Measurements from ENCODE around the gene TUBB6.

TUBB6 gene

GRCh38 chr18:12281861-12282260 lies 26.2 kb upstream of the TUBB6 start:
- no peak for TF ChIP-seq MYC (IDR thresholded peaks at IDR 0.05; ENCODE audit: low read depth, low read length)
- no peak for TF ChIP-seq POLR2A (IDR thresholded peaks at IDR 0.05; ENCODE audit: extremely low read depth, insufficient read length)
- TF ChIP-seq MAX (IDR thresholded peaks at IDR 0.05; ENCODE audit: low read depth, low read length), result no peak
- TF ChIP-seq CTCF (IDR thresholded peaks at IDR 0.05; ENCODE audit: low read depth, low read length), result no peak
- DNase-seq (ENCODE audit: low read depth), result no peak
- H3K4me3 ChIP-seq (ENCODE audit: low read depth, low read length), result no peak overlapping the region

- no peak for DNase-seq (ENCODE audit: low read depth)
- TF ChIP-seq MAX (IDR thresholded peaks at IDR 0.05; ENCODE audit: low read depth, low read length) (no peak), MYC (IDR thresholded peaks at IDR 0.05; ENCODE audit: low read depth, low read length) (no peak), POLR2A (IDR thresholded peaks at IDR 0.05; ENCODE audit: extremely low read depth, insufficient read length) (no peak), CTCF (IDR thresholded peaks at IDR 0.05; ENCODE audit: low read depth, low read length) (no peak)
- no peak overlapping the region for H3K4me3 ChIP-seq (ENCODE audit: low read depth, low read length)
Measured at GRCh38 chr18:12282442-12283039, 25.5 kb upstream of the TUBB6 start.

DNA sequence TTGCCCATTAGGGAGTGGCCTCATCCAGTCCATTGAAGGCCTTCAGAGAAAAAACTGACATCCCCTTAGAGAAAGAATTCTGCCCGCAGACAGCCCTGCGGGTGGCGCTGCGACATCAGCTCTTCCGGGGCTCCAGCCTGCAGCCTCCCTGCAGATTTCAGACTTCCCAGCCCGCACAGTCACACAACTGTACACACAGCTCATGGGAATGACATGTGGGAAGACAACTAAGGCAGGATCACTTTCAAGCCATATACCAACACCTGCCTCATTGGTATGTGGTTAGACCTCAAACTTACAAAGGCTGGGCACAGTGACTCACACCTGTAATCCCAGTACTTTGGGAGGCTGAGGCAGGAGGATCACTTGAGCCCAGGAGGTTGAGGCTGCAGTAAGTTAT lies 24.8 kb upstream of the TUBB6 start:
- TF ChIP-seq MAX (IDR thresholded peaks at IDR 0.05; ENCODE audit: low read depth, low read length) (no peak), CTCF (IDR thresholded peaks at IDR 0.05; ENCODE audit: low read depth, low read length) (peak; percentile 28), POLR2A (IDR thresholded peaks at IDR 0.05; ENCODE audit: extremely low read depth, insufficient read length) (no peak), MYC (IDR thresholded peaks at IDR 0.05; ENCODE audit: low read depth, low read length) (no peak)
- DNase-seq (ENCODE audit: low read depth), result peak; percentile 18

GRCh38 chr18:12283666-12284065 lies 24.4 kb upstream of the TUBB6 start:
- no peak for TF ChIP-seq MAX (IDR thresholded peaks at IDR 0.05; ENCODE audit: low read depth, low read length)
- no peak for TF ChIP-seq CTCF (IDR thresholded peaks at IDR 0.05; ENCODE audit: low read depth, low read length)
- no peak for TF ChIP-seq POLR2A (IDR thresholded peaks at IDR 0.05; ENCODE audit: extremely low read depth, insufficient read length)
- TF ChIP-seq MYC (IDR thresholded peaks at IDR 0.05; ENCODE audit: low read depth, low read length), result no peak
- DNase-seq (ENCODE audit: low read depth), result no peak
- no peak overlapping the region for H3K4me3 ChIP-seq (ENCODE audit: low read depth, low read length)

More for the DNA sequence above, 24.8 kb upstream of the TUBB6 start:
- no peak overlapping the region for H3K4me3 ChIP-seq (ENCODE audit: low read depth, low read length)

DNA sequence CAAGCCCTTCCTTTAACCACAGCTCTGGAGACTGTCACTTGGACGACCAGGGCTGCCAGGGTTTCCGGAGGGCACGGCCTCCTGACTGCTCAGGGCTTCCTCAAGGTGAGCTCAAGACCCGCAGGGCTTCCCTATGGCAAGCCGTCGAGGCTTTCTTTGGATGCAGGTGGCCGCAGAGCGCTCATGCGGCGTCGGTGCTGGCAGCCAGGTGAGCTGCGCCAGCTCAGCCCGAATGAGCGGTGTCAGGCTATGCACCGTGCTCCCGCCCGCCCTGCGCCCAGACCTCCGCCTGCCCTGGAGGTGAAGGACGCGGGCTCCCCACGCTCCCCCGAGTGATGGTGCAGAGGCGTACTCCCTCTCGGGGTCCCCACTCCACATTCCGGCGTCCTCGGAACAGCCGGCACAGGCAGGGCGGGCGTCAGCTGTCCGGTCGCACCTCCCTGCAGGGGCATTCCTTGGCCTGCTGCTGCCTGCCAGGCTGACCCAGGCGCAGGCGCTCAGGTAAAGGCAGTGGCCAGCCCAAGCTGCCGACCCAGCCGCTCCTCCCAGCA lies 20.8 kb upstream of the TUBB6 start:
- no peak overlapping the region for H3K4me3 ChIP-seq (ENCODE audit: low read depth, low read length)
- TF ChIP-seq POLR2A (IDR thresholded peaks at IDR 0.05; ENCODE audit: extremely low read depth, insufficient read length) (no peak), MYC (IDR thresholded peaks at IDR 0.05; ENCODE audit: low read depth, low read length) (no peak), CTCF (IDR thresholded peaks at IDR 0.05; ENCODE audit: low read depth, low read length) (no peak), MAX (IDR thresholded peaks at IDR 0.05; ENCODE audit: low read depth, low read length) (no peak)
- no peak for DNase-seq (ENCODE audit: low read depth)
